ENCODE results near the gene ASPG. TPM values are rescaled to one million over a fixed set of nuclear protein-coding genes. Genes with fewer than 3 reads are reported as not detected.

ASPG gene
- polyA plus RNA-seq, 1 donor (not counting 4 experiments of a cell fraction or from before 2014, with no cell fraction given): 0.10 TPM

DNA sequence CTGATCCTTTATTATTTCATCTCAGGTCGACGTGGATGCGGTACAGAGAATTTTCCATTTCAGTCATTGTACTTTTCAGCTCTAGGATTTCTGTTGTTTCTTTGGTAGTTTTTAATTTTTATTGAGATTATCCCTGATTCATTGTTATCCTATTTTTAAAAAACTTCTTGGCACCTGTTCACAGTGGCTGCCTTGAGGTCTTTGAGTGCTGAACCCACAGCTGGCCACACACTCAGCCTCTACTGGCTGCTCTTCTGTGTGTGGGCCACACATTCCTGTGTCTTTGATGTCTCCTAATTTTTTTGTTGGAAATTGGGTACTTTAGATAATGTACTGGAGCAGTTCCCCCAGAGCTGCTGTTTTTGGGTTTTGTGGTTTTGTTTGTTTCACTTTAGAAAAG lies 37.7 kb upstream of the ASPG start:
- Histone ChIP-seq H4K20me1 (ENCODE audit: control insufficient read depth, extremely low read depth, insufficient read depth, low read length) (no peaks in the 10 kb centered on the region), H3K27ac (ENCODE audit: control insufficient read depth, insufficient read depth, low read length) (no peak overlapping the region), H3K27me3 (ENCODE audit: control insufficient read depth, extremely low read depth, insufficient read depth, low read length) (peaks cover 5% of the 10 kb centered on the region), H3K9me1 (ENCODE audit: control insufficient read depth, extremely low read depth, insufficient read depth, low read length) (no peaks in the 10 kb centered on the region), H3K36me3 (ENCODE audit: control insufficient read depth in 2 of 2, extremely low read depth in 1 of 2, insufficient read depth in 2 of 2, low read length in 2 of 2) (no peaks in the 10 kb centered on the region), H3K4me2 (ENCODE audit: control insufficient read depth, extremely low read depth, insufficient read depth, low read depth, low read length) (no peak overlapping the region), H3K4me1 (ENCODE audit: control insufficient read depth, extremely low read depth, insufficient read depth, low read length) (no peaks in the 10 kb centered on the region), H3K9ac (ENCODE audit: control insufficient read depth, extremely low read depth, insufficient read depth, low read length) (no peak overlapping the region), H3K9me3 (ENCODE audit: control insufficient read depth, low read depth, low read length) (no peaks in the 10 kb centered on the region), H2AFZ (ENCODE audit: control insufficient read depth, low read length) (no peak overlapping the region), H3K79me2 (ENCODE audit: control insufficient read depth, insufficient read depth, low read length) (no peaks in the 10 kb centered on the region), H3K4me3 (ENCODE audit: control insufficient read depth in 2 of 3, extremely low read depth in 1 of 3, insufficient read depth in 2 of 3, low read depth in 1 of 3, low read length in 3 of 3) (no peak overlapping the region)
- no peak for DNase-seq (ENCODE audit: low read depth, low spot score)
- dilution Hi-C loops (cut with MboI; ENCODE audit: extremely low pct_ligation_motif_present, low sequenced_read_pairs): loop anchor here (25.0 kb wide), 1 partner anchor 90 kb away; the partner anchor contains the start of gene KIF26A
- TF ChIP-seq CTCF (optimal IDR thresholded peaks at IDR 0.05 in 1 of 3, IDR thresholded peaks at IDR 0.05 in 1 of 3, conservative IDR thresholded peaks at IDR 0.05 in 1 of 3; ENCODE audit: extremely low read depth in 1 of 3, insufficient read depth in 2 of 3, low read length in 3 of 3) (no peak), EZH2 (IDR thresholded peaks at IDR 0.05; ENCODE audit: low read length) (no peak)
- no peak for FAIRE-seq

DNA sequence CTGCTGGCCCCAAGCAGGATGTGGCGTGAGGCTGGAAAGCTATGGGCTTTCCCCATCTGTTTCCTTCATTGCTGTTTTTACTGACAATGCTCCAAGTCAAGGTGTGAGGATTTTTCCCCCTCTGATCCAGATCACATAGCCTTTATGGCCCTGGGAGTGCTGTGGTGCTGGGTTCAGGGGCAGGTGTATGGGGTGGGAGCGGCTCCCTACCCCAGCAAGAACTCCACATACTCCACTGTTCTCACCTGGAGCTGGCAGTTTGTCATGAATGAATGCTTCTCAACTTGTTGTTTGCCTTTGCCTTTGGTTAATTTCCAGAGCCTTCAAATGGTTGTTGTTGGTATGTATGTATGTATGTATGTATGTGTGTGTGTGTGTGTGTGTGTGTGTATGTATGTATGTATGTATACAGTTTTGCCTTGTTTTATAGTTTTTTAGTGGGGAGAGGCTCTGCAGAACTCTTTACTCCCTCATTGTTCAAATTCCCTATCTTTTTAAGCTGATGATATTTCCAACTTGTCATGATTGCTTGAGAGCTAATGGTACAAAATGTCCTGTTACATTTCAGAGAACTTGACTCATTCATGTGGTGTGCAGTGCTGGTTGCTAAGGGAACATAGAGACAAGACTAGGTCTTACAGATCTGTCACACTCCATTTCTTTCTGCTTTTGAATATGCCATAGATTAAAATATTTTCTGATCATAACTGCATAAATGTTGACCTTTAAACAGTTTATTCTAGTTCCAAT lies 36.6 kb upstream of the ASPG start:
- Histone ChIP-seq H3K79me2 (ENCODE audit: control insufficient read depth, insufficient read depth, low read length) (no peaks in the 10 kb centered on the region), H3K27ac (ENCODE audit: control insufficient read depth, insufficient read depth, low read length) (no peak overlapping the region), H3K27me3 (ENCODE audit: control insufficient read depth, extremely low read depth, insufficient read depth, low read length) (peaks cover 5% of the 10 kb centered on the region), H4K20me1 (ENCODE audit: control insufficient read depth, extremely low read depth, insufficient read depth, low read length) (no peaks in the 10 kb centered on the region), H2AFZ (ENCODE audit: control insufficient read depth, low read length) (no peak overlapping the region), H3K4me2 (ENCODE audit: control insufficient read depth, extremely low read depth, insufficient read depth, low read depth, low read length) (no peak overlapping the region), H3K36me3 (ENCODE audit: control insufficient read depth in 2 of 2, extremely low read depth in 1 of 2, insufficient read depth in 2 of 2, low read length in 2 of 2) (no peaks in the 10 kb centered on the region), H3K4me3 (ENCODE audit: control insufficient read depth in 2 of 3, extremely low read depth in 1 of 3, insufficient read depth in 2 of 3, low read depth in 1 of 3, low read length in 3 of 3) (no peak overlapping the region), H3K9me3 (ENCODE audit: control insufficient read depth, low read depth, low read length) (no peaks in the 10 kb centered on the region), H3K4me1 (ENCODE audit: control insufficient read depth, extremely low read depth, insufficient read depth, low read length) (no peaks in the 10 kb centered on the region), H3K9ac (ENCODE audit: control insufficient read depth, extremely low read depth, insufficient read depth, low read length) (no peak overlapping the region), H3K9me1 (ENCODE audit: control insufficient read depth, extremely low read depth, insufficient read depth, low read length) (no peaks in the 10 kb centered on the region)
- TF ChIP-seq CTCF (optimal IDR thresholded peaks at IDR 0.05 in 1 of 3, IDR thresholded peaks at IDR 0.05 in 1 of 3, conservative IDR thresholded peaks at IDR 0.05 in 1 of 3; ENCODE audit: extremely low read depth in 1 of 3, insufficient read depth in 2 of 3, low read length in 3 of 3): no peak
- no peak for TF ChIP-seq EZH2 (IDR thresholded peaks at IDR 0.05; ENCODE audit: low read length)
- FAIRE-seq (no peak), DNase-seq (ENCODE audit: low read depth, low spot score) (no peak)
- dilution Hi-C loops (cut with MboI; ENCODE audit: extremely low pct_ligation_motif_present, low sequenced_read_pairs): loop anchor here (25.0 kb wide), 1 partner anchor 88 kb away; the partner anchor contains the start of gene KIF26A

All from keratinocyte (primary cell).